Measurements from ENCODE around the gene RTF1.

The RTF1 gene

DNA sequence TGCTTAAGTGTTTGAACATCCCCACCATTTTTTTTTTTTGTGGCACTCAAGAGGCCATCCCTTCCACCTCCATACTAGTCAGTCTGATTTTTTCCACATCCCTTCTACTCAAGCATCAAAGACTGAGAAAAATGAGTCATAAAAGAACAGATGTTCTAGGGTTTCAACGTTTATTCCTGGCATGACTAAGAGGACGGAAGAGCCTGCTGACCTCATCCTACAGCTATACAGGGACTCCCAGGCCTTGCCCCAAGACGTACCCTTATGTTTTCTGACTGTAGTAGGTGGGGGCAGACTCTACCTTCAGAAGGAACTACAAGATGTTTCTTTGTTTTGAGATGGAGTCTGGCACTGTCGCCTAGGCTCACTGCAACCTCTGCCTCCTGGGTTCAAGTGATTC lies 73.5 kb downstream of the RTF1 start:
- DNase-seq = peak; percentile 78 to 92 (median 84)

DNA sequence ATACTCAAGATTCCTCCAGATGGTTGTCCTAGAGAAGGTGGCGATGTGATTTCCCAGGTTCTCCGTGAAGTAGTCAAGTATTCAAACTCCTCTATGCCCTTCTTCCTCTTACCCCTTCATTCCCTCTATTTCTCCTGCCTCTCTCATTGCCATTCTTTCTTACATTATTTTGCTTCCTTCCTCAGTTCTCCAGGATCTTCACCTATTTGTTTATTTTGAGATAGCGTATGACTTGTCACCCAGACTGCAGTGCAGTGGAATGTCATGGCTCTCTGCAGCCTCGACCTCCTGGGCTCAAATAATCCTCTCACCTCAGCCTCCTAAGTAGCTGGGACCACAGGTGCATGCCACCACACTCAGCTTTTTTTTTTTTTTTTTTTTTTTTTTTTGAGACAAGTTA lies 75.0 kb downstream of the RTF1 start:
- no peak for DNase-seq

DNA sequence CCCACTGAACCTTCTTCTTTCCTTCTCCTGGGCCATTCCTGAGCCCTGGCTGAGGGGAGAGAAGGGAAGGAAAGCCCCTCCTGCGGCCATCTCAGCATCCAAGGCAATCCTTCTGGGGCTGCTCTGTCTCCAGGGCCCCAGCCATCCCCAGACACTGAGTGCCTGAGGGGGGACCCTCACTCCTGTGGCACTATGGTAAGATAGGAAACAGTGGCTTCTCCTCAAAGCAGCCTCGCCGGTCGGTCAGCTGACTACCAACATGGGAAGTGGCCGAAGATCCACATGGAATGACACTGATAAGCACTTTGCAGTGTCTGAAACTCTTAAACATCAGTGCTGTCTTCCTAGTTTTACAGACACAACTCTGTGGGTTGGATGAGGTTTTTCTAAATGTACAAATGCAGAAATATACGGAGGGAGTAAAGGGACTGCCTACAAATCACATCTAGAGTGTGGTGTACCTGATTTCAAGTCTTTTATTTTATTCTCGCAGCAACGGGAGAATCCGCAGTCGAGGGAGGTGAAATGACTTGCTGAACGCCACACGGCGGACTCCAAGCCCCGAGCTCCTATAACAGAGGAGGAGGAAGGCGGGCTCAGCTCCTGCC lies 75.8 kb downstream of the RTF1 start:
- DNase-seq = no peak

DNA sequence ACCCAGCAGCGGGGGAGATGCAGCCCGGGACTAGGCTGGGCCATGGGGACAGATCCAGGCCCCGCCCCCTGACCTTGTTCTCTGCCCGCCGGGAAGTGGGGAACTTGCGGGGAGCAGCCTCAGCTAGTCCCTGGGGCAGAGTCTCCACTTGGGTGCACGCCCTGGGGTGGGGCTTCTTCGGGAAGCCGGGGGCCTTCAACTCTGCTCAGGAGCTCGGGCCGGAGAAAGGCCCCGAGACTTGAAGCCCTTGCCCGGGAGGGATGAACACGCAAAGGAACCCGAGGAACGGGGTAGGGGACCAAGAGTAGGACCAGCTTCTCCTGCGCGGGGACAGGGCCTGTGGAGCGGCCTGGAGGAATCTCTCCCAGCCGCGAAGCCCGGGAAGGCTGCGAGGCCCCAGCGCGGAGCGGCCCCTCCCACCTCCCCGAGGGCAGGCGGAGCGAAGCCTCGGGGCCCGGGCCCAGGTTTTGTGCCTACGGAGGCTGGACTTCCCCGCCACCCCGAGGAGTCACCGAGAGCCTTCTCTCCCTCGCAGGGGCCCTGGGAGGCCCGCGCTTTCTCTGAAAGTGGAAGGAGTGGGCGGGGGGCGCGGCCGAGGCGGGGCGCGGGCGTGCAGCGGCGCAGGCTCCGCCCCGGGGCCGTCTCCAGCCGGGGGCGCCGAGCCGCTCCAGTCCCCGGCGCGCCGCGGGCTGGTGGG lies 76.5 kb downstream of the RTF1 start, which contains the start of gene ITPKA:
Gene ITPKA (plus strand): TSS at position 670 of the 697 bp plus-strand sequence. CDS start 54 bp downstream, outside the sequence.
- DNase-seq = peak; percentile 93 to 98 (median 96)

DNA sequence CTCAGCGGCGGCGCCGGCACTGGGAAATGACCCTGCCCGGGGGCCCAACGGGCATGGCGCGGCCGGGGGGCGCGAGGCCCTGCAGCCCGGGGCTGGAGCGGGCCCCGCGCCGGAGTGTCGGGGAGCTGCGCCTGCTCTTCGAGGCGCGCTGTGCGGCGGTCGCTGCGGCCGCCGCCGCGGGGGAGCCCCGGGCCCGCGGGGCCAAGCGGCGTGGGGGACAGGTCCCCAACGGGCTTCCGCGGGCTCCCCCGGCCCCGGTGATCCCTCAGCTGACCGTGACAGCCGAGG lies 77.0 kb downstream of the RTF1 start:
- no peak for DNase-seq

DNA sequence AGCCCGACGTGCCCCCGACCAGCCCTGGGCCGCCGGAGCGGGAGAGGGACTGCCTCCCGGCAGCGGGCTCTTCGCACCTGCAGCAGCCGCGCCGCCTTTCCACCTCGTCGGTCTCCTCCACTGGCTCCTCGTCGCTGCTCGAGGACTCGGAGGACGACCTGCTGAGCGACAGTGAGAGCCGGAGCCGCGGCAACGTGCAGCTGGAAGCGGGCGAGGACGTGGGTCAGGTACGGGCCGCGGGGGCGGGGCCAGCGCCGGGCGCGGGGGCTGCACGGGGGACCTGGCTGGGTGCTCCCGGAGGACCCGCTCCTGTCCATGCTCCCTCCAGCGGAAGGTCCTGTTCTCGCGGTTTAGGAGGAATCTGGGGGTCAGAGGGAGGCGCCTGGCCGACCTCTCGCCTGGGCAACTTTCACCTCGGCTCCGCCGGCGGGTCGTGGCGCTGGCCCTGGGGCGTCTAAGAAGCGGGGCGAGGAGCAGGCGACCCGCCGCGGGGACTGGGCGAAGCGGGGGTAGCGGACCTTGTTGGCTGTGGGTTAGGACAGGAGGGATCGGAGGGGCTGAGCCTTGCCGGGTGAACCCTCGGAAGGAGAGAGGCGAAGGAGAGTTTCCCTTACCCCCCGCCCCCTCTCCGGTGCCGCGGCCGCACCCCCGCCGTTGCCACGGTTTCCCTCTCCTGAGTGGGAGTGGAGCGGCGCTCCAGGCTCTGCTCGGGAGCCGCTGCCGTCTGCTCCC lies 77.5 kb downstream of the RTF1 start:
- peak in 1 of 3 donors; percentile 44 for DNase-seq

DNA sequence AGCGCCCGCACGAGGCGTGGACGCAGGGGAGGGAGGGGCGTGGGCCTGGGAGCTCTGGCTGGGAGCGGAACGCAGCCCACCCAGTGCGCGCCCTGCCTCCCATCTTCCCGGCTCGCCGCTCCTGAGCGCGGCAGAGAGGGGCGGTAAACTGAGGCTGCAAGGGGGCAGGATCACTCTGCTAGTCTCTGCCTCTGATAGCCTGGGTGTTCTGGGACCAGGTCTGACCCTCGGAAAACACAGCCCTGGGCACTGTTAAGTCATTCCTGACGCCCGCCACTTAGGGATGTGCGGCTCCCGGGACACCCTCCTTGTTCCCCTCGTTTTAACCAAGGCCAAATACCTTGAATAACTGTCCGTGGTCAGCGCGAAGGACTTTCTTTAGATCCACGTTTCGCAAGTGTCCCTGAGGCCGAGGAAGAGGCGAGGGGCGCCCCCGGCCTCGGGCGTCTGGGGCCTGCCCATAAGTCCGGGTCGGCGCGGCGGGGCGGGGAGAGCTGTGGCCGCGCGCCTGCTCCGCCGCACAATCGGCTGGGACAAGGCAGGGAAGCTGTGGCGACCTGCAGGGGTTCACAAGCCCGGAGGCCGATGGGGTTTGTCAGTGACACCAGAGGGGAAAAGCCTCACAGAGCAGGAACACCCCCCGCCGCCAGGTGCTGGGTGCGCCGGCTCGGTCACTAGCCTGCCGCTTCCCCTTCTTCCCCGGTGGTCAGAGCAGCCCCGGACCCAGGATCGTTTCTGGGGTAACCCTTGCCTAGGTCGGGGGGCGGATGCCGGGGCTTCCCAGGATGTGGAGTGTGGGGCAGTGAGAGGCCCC lies 78.2 kb downstream of the RTF1 start:
- peak in 1 of 3 donors; percentile 55 for DNase-seq

DNA sequence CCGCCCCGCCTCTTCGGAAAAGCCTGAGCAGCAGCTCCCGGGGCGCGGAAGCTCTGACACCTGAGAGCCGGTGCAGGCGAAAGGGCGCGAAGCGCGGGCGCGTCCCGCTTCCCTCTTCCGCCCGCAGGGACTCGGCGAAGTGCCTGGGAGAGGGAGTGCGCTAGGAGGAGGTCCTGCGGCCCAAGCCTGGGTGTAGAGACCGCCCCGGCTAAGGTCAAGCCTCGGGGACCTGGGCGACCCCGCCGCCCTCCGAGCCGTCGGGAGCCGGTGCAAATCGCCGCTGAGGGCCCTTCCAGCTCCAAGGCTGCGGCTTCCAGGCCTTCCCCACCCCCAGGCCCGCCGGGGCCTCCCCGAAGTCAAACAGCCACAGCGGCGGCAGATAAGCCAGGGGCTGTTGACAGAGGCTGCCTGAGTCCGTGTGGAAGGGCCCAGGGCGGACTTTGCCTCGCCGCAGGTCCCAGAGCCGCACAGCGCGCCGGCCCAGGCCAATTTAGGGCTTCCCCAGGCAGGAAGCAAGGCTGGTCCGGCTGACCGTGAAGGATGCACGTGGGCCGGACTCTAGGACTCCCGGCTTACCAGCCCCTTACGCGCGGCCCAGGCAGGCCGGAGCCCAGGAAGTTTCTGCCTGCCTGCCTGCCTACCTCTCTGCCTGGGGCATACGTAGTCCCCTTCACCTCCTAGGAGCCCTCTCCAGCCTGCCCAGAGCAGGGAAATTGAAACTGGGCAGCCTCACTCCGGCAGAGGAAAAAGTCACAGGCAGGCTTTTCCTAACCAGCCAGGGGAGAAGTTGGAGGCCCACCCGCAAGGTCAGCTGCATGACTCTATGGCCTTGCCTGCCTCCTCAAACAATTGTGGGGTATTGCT lies 79.1 kb downstream of the RTF1 start:
- DNase-seq = peak in 1 of 3 donors; percentile 15

DNA sequence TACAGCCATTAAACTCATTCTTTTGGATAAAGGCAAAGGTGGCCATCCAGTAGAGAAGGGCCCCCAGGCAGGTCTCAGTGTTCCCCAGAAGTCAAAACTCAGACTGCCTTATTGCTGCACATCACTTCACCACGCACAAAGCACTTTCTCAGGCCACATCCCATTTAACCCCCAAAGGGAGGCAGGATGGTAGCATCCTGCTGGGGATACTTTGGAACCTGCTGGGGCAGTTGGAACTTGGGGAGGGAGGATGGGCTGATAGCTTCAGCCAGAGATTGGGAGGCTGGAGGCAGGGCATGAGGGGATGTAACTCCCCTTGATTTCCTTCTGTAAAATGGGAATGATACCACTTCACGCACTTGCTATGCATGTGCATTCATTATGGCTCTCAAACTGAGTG lies 81.8 kb downstream of the RTF1 start:
- DNase-seq = no peak

DNA sequence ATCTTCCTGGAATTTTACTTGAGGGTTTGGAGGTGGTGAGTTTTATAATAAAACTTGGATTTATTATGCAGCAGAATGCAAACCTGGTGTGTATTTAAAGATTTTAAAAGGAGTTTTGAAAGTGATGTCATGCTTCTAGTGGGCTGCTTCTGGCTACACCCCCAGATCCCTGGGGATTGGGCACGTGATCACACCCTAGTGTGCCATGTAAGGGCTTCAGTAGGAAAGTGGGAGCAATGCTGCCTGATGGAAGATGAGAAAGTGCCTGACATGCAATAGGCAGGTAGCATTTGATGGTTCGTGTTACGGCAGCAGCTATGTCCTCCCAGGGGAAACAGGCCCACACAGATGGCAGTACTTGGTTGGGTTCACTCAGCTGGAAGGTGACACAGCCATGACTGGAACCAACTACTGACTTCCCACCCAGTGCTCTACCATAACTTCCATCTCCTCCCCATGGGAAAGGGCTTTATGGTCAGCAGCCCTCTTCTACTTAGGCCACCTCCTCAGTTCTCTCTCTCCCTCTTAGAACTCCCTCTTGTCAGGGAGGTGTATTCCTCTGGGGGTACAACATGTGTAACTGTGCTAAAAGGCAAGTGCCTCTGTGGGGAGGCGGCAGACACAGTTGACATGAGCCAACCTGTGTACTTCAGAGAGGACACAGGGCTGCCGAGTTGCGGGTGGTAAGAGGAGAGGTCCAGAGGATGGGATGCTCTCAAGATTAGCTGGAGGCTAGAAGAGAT lies 82.4 kb downstream of the RTF1 start:
- DNase-seq = no peak

DNA sequence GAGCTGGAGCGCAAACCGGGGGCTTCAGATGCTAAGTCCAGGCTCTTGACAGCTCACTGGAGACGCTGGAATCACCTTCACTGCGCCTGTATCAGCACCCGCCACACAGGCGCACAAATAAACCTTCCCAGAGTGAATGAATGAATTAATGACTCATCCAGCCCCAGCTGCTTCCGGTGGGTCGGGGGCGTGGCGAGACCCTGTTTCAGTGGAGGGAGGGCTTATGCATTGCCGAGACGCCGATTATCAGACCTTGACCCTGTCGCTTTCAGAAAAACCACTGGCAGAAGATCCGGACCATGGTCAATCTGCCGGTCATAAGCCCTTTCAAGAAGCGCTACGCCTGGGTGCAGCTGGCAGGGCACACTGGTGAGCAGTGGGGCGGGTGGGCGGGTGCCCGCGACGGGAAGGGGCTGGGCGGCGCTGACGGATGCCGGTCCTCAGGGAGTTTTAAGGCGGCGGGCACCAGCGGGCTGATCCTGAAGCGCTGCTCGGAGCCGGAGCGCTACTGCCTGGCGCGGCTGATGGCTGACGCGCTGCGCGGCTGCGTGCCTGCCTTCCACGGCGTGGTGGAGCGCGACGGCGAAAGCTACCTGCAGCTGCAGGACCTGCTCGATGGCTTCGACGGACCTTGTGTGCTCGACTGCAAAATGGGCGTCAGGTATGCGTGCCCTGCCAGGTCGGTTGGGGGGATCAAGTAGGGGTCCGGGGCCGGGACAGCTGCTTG lies 84.5 kb downstream of the RTF1 start:
- peak in 1 of 3 donors; percentile 54 for DNase-seq

DNA sequence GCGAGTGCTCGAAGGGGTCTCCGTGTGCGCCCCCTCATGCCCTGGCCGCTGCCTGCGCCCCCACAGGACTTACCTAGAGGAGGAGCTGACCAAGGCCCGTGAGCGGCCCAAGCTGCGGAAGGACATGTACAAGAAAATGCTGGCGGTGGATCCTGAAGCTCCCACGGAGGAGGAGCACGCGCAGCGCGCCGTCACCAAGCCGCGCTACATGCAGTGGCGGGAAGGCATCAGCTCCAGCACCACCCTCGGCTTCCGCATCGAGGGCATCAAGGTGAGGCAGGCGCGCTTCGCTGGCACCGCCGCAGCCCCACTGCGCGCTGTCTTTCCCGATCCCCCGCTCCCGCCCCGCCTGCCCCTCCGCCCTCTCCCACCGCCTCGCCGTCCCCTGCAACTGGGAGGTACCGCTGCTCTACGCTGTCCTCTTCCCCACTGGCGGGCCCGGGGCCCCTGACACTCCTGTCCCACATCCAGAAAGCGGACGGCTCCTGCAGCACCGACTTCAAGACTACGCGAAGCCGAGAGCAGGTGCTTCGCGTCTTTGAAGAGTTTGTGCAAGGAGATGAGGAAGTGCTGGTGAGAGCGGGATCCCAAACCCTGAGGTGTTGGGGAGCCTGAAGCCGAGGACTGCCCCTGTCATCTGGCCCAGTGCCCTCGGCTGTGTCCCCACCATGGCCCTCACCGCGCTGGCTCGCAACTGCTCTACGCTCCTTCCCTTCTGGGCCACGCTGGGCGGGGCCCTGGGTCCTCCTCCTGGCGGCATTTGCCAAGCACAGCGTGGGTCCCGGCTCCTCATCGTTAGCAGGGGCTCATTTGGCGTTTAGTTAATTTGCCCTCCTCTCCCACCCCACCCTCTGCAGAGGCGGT lies 85.3 kb downstream of the RTF1 start:
- DNase-seq = peak in 1 of 3 donors; percentile 62

DNA sequence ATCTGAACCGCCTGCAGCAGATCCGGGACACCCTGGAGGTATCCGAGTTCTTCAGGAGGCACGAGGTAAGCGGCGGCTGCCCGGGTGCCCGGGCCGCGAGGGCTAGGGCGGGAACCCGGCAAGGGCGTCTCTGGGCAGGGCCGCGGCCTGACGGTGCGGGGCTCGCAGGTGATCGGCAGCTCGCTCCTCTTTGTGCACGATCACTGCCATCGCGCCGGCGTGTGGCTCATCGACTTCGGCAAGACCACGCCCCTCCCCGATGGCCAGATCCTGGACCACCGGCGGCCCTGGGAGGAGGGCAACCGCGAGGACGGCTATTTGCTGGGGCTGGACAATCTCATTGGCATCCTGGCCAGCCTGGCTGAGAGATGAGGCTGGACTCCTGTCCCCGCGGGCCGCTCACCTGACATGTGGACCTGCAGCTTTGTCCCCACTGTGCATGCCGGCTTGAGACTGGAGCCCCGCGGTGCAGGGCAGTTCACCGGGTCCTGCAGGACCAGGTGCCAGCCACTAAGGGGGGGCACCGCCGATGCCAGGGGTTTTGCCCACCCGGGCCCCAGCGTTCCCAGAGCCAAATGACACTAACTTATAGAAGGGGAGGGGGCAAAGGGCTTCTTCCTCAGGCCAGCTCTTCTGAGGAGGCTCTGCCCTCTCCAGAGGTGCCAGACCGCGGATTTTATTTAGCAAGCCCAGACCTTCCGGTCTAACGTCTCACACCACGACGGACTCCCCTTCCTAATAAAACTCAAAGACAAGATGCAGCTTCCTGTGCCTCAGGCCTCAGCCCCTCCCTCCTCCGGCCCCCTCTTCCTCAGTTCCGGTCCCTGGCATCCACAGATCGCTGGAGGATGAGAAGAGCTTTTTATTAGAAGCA lies 86.1 kb downstream of the RTF1 start:
- DNase-seq = peak in 1 of 3 donors; percentile 16

DNA sequence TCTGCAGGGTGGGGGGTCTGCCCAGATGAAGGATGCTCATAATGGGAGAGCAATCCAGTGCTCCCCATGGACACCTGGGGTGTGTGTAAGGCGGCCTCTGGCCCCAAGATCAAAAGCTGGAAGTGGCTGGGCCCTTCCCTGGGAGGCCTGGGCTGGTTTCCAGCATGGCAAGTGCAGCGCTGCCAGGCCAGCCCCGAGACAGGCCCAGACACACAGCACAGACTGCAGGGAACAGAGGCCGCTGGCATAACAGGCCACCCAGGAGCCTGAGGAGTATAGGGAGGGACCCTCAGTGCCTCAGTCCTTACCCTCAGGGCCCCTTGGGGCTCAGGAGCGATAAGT lies 86.7 kb downstream of the RTF1 start:
- no peak for DNase-seq

DNA sequence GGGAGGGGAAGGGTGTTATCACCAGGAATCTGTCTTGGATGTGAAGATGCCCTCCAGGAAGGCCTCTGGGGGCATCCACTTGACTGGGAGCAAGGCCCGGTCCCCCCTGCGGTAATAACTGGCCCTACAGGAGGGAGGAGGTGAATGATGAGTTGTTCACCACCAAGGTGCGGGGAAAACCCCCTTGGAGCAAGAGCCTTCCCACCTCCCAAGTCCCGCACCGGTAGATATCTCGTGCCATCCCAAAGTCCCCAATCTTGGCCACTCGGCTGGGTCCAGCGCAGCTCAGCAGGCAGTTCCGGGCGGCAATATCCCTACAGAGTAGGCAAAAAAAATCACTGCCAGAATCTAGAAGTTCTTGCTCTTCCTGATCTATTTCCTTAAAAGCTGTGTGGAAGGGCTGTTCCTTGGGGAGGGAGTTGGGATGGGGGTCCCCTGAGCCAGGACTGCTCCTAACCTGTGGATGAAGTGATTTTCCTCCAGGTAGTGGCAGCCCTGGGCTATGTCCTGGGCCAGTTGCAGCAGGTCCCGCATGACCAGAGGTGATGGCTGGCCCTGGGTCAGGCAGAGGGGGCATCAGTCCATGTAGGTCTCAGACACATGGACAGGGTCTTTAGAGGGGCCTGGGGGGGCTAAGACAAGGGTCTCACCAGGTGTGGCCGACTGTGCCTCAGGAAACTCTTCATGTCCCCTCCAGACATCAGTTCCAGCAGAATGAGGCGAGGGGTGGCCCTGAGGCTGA lies 88.0 kb downstream of the RTF1 start:
- no peak for DNase-seq

DNA sequence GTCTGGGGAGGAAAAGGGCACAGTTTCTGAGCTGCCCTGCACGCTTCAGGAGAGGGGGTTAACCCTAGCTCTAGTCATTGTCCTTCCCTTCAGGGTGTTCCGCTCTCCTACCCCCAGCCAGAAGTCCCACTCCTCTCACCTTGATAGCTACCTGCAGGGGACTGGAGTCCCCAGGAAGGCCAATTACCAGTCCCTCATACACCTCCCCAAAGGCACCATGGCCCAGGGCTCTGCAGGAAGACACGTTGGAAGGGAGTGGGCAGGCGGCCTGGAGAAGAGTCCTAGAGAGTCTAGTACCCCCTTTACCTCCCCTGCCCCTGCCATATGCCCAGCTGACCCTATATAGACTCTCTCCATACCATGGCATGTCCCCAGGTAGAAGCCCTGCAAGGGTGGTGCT lies 88.9 kb downstream of the RTF1 start:
- DNase-seq = no peak

DNA sequence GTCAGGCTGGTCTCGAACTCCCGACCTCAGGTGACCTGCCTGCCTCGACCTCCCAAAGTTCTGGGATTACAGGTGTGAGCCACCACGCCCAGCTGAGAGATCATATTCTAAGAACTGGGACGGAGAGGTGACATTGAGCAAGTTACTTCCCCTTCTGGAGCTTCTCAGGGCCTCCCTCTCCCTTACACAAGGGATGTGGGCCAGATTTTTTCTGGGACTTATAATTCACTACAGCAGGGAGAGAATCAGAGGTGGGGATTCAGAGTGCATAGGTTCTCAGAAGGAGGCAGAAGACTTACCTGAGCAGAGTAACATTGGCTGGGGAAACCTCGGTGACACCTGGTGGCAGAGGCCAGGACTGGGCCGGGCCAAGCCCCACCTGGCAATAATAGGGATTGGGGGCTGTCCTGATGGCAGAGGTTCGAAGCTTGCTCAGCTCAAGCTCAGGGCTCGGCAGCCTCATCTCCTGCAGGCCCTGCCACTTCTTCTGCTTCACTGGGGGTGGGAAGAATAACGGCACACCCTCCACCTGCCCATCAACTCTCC lies 90.0 kb downstream of the RTF1 start:
- no peak for DNase-seq

DNA sequence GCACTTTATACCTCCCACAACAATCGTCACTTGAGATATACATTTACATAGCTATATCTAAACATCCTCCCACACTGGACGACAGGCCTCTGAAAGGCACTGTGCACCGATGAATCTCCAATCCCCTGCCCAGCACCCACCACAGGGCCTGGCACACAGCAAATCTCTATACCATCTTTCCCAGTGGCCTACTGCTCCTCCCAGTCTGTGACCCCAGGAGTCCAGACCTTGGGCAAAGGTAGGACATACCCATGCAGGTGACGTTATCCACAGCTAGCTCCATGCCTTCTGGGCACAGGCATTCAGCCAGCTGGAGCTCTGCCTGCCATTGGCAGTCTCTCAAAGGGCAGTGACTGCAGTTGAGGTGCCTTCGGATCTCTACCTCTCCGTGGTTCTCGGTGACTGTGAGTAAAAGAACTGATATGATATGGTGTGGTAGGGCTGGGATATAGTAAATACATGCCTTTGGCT lies 91.0 kb downstream of the RTF1 start:
- no peak for DNase-seq
